ENCODE measurements around the gene GLS.
"Not testable (repeated sequence)": the region's sequence is repeated elsewhere in the genome, so short reads cannot be mapped to it uniquely, and the experiment has no call there.

GLS gene

DNA sequence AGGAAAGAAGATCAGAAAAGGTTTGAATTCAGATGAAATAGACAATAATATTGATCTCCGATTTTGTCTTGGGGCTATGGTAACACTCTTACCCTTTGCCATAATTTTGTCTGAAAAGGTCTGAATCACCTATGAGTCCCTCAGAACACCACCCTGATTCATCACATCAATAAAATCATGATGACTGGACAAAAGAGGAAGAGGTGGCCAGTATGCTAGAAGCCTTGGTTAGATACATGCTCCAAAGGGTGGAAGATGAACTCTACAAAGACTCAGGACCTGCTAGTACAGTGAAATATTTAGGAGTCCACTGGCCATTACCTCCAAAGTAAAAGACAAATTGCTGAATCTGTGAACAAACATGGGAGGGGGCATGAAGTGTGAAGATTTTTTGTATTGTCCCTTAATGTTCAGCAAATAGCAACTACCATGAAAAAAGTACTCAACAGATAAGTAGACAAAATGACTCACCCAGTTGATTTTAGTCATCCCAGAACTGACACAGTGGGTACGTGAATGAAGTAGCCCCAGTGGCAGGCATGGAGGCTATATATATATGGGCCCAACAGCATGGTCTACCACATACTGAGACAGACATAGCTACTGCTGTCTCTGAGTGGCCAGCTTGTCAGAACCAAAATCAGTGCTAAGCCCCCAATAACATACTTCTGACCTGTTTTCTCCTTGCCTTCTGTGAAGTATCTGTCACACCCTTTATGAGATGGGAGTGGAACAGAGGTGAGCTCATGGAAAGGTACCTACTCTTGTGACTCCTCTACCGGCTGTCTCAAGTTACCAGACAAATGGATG is 36.5 kb upstream of the GLS start:
- Histone ChIP-seq H3K4me3 (ENCODE audit: low read length) (no peak overlapping the region), H3K36me3 (ENCODE audit: insufficient read depth, low read depth, low read length) (no peaks in the 10 kb centered on the region), H3K27ac (ENCODE audit: low read length) (no peak overlapping the region), H3K27me3 (ENCODE audit: insufficient read depth, low read length) (no peaks in the 10 kb centered on the region), H3K9me3 (ENCODE audit: insufficient read depth, low read depth, low read length) (no peaks in the 10 kb centered on the region), H3K4me1 (ENCODE audit: insufficient read depth, low read length) (no peaks in the 10 kb centered on the region), H3K9ac (ENCODE audit: low read depth, low read length) (no peak overlapping the region)

DNA sequence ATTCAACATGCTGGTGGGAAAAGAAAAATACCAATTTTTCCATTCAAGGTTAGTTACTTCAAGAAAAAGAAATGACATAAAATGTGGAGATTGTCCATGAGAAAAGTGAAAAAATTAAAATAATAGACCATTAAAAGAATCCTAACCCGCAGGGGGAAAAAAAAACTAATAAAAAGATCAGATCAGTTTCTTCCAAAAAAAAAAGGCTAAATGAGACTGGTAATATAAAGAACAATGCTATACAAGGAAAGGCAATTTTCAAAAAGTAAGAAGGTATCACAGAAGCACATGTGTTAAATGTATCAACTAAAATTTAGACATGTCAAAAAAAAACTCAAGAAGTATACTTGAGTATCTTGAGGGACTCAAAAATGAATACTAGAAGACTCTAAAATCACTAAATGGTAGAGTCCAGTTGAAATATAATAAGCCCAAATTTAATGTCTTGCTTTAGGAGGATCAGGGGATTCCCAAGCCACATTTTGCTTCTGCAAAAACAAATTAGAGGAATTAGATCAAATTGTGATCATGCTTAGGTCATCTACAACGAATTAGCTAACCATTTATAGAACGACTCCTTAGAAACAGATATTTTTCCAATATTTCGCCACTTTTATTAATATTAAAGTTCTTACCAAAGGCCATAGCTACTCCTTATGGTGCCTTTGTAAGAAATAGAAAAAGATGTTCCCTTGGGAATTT is 35.8 kb upstream of the GLS start:
- Histone ChIP-seq H3K27ac (ENCODE audit: low read length) (no peak overlapping the region), H3K4me1 (ENCODE audit: insufficient read depth, low read length) (no peaks in the 10 kb centered on the region)

DNA sequence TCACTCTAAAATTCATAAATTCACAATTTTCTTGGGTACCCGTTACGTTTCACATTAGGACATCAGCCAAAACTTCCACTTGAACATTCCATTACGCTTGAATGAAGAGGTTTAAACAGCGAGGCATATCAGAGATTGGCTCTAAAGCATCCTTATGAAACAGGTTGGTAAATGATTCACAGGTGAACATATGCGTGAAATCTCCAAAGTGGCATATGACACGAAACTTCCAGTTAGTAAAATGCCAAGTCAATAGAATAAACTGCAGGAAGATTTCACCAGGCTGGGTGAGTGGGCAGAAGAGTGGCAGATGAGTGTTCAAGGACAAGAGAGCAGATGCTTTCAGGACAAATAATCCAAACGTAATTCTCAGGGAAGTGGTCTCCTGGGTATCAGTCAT is 33.9 kb upstream of the GLS start:
- no peaks in the 10 kb centered on the region for H3K36me3 ChIP-seq (ENCODE audit: insufficient read depth, low read depth, low read length)
- no peaks in the 10 kb centered on the region for H3K9me3 ChIP-seq (ENCODE audit: insufficient read depth, low read depth, low read length)
- no peaks in the 10 kb centered on the region for H3K27me3 ChIP-seq (ENCODE audit: insufficient read depth, low read length)
- no peak overlapping the region for H3K27ac ChIP-seq (ENCODE audit: low read length)
- no peak overlapping the region for H3K9ac ChIP-seq (ENCODE audit: low read depth, low read length)
- H3K4me1 ChIP-seq (ENCODE audit: insufficient read depth, low read length): no peaks in the 10 kb centered on the region
- H3K4me3 ChIP-seq (ENCODE audit: low read length): no peak overlapping the region

More for the DNA sequence above, 35.8 kb upstream of the GLS start:
- Histone ChIP-seq H3K9me3 (ENCODE audit: insufficient read depth, low read depth, low read length) (no peaks in the 10 kb centered on the region), H3K27me3 (ENCODE audit: insufficient read depth, low read length) (no peaks in the 10 kb centered on the region), H3K36me3 (ENCODE audit: insufficient read depth, low read depth, low read length) (no peaks in the 10 kb centered on the region), H3K9ac (ENCODE audit: low read depth, low read length) (no peak overlapping the region), H3K4me3 (ENCODE audit: low read length) (no peak overlapping the region)

DNA sequence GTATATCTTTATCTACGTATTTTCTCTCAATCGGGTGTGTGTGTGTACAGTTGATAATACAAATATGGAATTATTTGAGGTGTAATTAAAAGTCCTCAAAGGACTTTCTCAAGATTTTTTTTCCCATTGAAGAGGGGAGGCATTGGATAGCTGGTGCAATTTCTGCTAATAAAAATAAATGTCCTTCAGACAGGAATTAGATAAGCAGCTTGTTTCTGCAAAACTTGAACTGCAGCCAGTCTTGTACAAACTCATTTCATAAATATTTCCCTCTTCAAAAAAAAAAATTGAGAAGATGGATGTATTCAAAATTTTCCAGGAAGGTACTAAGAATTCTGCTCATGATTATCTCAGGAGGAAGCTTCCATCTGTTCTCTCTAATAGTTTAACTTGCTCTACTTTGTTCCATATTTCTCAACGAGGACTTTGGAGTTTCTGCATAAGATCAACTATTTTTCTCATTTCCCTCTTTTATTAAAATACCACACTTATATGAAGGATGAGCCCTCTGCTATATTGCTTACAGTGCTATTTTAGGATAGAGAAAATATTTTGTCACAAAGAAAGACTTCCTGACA is 33.0 kb upstream of the GLS start:
- Histone ChIP-seq H3K36me3 (ENCODE audit: insufficient read depth, low read depth, low read length) (no peaks in the 10 kb centered on the region), H3K9ac (ENCODE audit: low read depth, low read length) (no peak overlapping the region), H3K4me1 (ENCODE audit: insufficient read depth, low read length) (no peaks in the 10 kb centered on the region), H3K27me3 (ENCODE audit: insufficient read depth, low read length) (no peaks in the 10 kb centered on the region), H3K27ac (ENCODE audit: low read length) (no peak overlapping the region), H3K9me3 (ENCODE audit: insufficient read depth, low read depth, low read length) (no peaks in the 10 kb centered on the region), H3K4me3 (ENCODE audit: low read length) (no peak overlapping the region)

DNA sequence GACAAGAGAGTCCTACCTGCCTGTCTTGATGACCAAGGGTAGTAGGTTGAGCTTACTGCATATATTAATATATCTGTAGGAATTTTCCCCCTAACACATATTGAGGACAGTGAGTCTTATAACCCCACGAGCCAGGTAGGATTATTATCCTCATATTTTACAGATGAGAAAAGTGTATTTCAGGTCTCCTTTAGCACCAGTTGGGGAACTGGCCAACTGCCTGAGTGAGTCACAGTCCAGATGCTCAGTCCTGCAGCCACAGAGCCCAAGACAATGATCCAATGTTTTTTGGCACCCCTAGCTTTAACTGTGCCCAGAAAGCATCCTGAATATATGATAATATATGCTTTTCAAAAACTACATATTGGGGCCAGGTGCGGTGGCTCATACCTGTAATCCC is 30.8 kb upstream of the GLS start:
- no peaks in the 10 kb centered on the region for H3K4me1 ChIP-seq (ENCODE audit: insufficient read depth, low read length)
- no peak overlapping the region for H3K27ac ChIP-seq (ENCODE audit: low read length)
- H3K4me3 ChIP-seq (ENCODE audit: low read length): no peak overlapping the region
- no peaks in the 10 kb centered on the region for H3K27me3 ChIP-seq (ENCODE audit: insufficient read depth, low read length)
- H3K36me3 ChIP-seq (ENCODE audit: insufficient read depth, low read depth, low read length): no peaks in the 10 kb centered on the region
- no peaks in the 10 kb centered on the region for H3K9me3 ChIP-seq (ENCODE audit: insufficient read depth, low read depth, low read length)
- H3K9ac ChIP-seq (ENCODE audit: low read depth, low read length): no peak overlapping the region

DNA sequence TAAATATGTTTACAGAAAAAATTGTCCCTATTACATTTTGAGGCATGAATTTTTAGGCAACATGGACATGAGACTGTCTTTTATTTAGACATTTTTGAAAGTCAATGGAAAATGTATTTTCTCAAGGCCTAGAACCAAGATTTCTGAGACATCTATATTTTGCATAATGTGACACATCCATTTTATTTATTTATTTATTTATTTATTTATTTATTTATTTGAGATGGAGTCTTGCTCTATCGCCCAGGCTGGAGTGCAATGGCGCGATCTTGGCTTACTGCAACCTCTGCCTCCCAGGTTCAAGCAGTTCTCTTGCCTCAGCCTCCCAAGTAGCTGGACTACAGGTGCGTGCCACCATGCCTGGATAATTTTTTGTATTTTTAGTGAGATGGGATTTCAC is 27.6 kb upstream of the GLS start:
- not testable (repeated sequence) for H3K27me3 ChIP-seq (ENCODE audit: insufficient read depth, low read length); H3K27ac ChIP-seq (ENCODE audit: low read length); H3K9me3 ChIP-seq (ENCODE audit: insufficient read depth, low read depth, low read length); H3K4me3 ChIP-seq (ENCODE audit: low read length); H3K4me1 ChIP-seq (ENCODE audit: insufficient read depth, low read length); H3K36me3 ChIP-seq (ENCODE audit: insufficient read depth, low read depth, low read length); H3K9ac ChIP-seq (ENCODE audit: low read depth, low read length)

DNA sequence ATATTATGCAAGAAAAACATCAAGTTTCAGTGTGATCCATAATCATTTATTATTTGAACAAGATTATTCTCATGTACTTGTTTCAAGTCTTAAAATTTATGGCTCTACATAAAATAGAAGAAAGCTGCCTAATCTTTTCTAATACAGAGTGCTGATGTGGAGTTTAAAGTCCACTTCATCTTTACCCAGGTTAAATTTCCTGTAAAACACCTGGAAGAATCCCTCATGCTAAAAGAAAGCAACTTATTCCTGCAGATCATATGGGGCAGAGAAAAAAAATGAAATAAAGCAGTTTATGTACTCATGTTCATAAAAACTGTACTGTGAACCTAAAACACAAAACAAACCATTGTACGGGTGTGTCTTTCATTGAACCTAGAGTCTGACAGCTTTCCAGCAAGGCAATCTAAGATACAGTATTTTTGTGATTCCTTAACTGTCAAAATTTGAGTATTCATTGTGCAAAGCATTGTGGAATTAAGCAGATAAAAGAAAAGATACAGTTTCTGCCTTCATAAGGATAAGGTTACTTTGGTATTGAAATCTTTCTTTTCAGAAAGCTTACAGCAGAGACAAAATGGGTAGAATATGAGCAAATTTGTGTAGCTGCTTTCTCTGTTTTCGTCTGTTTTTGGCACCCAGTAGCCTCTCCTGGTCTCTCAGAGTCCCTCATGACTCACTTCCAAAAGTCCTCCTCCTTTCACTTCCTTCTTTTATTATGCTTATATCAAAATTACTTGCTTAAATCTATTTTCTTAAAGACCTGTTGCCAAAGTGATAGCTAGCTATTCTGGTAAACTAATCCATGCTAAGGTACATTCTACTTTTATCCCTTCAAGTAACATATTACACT is 26.9 kb upstream of the GLS start:
- Histone ChIP-seq H3K27ac (ENCODE audit: low read length) (no peak overlapping the region), H3K27me3 (ENCODE audit: insufficient read depth, low read length) (no peaks in the 10 kb centered on the region), H3K9me3 (ENCODE audit: insufficient read depth, low read depth, low read length) (no peaks in the 10 kb centered on the region), H3K36me3 (ENCODE audit: insufficient read depth, low read depth, low read length) (no peaks in the 10 kb centered on the region), H3K9ac (ENCODE audit: low read depth, low read length) (no peak overlapping the region), H3K4me1 (ENCODE audit: insufficient read depth, low read length) (0 out of 2 replicates have a peak, but pooled peaks cover 2% of the 10 kb centered on the region), H3K4me3 (ENCODE audit: low read length) (no peak overlapping the region)

DNA sequence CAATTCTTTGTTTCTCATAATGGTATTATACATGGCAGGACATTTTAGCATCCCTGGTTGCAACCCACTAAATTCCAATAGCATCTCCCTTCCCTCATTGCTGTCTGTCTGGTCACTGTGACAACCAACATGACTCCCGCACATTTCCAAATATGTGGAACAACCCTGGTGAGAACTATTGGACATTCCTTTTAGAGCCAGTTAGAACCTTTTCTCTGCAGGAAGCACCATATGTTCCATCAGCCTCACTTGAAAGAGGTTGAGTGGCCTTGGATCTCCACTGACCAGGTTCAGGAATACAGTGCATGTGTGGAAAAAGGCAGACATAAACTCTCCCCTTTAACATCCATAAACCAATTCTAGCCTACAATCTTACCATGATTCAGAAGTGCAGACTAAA is 25.9 kb upstream of the GLS start:
- Histone ChIP-seq H3K36me3 (ENCODE audit: insufficient read depth, low read depth, low read length) (no peaks in the 10 kb centered on the region), H3K27me3 (ENCODE audit: insufficient read depth, low read length) (no peaks in the 10 kb centered on the region), H3K9ac (ENCODE audit: low read depth, low read length) (no peak overlapping the region), H3K27ac (ENCODE audit: low read length) (no peak overlapping the region), H3K4me3 (ENCODE audit: low read length) (no peak overlapping the region), H3K9me3 (ENCODE audit: insufficient read depth, low read depth, low read length) (no peaks in the 10 kb centered on the region), H3K4me1 (ENCODE audit: insufficient read depth, low read length) (peaks cover 12% of the 10 kb centered on the region)

DNA sequence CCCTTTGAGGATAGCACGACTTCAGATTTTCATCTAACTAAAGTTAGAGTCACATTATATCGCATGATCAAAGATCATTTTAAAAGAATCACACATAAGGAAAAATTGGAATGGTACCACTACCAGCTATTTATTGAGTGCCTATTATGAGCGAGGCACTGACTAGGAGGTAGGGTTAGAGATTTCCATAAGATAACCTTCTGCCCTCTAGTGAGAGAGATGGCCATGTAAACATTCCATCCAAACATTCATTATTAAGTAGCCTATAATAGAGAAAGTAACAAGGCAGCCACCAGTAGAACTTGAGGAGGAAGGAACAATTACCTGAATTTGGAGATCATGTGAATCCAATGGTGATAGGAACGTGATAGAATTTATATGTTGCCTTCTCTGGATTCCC is 25.4 kb upstream of the GLS start:
- no peak overlapping the region for H3K27ac ChIP-seq (ENCODE audit: low read length)
- H3K9me3 ChIP-seq (ENCODE audit: insufficient read depth, low read depth, low read length): no peaks in the 10 kb centered on the region
- H3K4me1 ChIP-seq (ENCODE audit: insufficient read depth, low read length): peaks cover 17% of the 10 kb centered on the region
- no peaks in the 10 kb centered on the region for H3K27me3 ChIP-seq (ENCODE audit: insufficient read depth, low read length)
- no peak overlapping the region for H3K9ac ChIP-seq (ENCODE audit: low read depth, low read length)
- H3K4me3 ChIP-seq (ENCODE audit: low read length): no peak overlapping the region
- H3K36me3 ChIP-seq (ENCODE audit: insufficient read depth, low read depth, low read length): no peaks in the 10 kb centered on the region

DNA sequence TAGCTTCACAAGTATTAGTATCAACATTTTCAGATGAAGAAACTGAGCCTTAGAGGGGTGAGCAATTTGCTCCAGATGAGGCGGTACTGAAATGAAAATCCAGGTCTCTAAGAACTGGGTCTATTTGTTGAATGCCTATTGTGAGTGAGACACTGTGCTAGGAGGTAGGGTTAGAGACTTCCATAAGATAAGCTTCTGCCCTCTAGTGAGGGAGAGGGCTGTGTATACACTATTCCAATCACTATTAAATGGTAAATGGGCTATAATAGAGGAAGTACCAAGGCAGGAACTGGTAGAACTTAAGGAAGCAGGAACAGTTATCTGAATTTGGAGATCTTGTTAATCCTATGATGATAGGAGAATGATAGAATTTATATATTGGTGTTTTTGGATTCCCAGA is 23.6 kb upstream of the GLS start:
- Histone ChIP-seq H3K4me3 (ENCODE audit: low read length) (no peak overlapping the region), H3K4me1 (ENCODE audit: insufficient read depth, low read length) (peaks cover 26% of the 10 kb centered on the region), H3K27ac (ENCODE audit: low read length) (no peak overlapping the region), H3K27me3 (ENCODE audit: insufficient read depth, low read length) (no peaks in the 10 kb centered on the region), H3K9me3 (ENCODE audit: insufficient read depth, low read depth, low read length) (no peaks in the 10 kb centered on the region), H3K9ac (ENCODE audit: low read depth, low read length) (no peak overlapping the region), H3K36me3 (ENCODE audit: insufficient read depth, low read depth, low read length) (no peaks in the 10 kb centered on the region)

DNA sequence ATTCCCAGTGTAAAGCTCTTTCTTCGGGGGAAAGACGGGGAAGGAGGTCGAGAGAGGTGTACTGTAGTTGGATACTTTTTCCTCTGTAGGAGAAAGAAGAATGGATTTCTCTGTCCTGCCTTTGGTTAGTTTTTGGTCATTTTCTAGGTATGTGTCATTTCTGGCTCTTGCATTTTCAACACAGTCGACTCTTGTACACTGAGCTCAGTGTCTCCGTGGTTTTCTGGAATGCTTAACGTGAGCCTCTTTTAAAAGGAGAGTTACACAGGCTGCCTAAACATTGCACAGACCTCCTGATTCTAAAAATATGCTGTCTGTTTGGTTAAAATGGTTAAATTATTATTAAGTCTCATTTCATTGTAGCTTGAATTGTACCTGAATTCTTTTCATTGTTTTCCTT is 21.8 kb upstream of the GLS start:
- no peak overlapping the region for H3K27ac ChIP-seq (ENCODE audit: low read length)

More for the DNA sequence above, 21.8 kb upstream of the GLS start:
- Histone ChIP-seq H3K36me3 (ENCODE audit: insufficient read depth, low read depth, low read length) (no peaks in the 10 kb centered on the region), H3K4me1 (ENCODE audit: insufficient read depth, low read length) (peaks cover 26% of the 10 kb centered on the region), H3K9ac (ENCODE audit: low read depth, low read length) (0 out of 2 replicates have a peak overlapping the region, but pooled peaks have one; percentile 22), H3K27me3 (ENCODE audit: insufficient read depth, low read length) (no peaks in the 10 kb centered on the region), H3K9me3 (ENCODE audit: insufficient read depth, low read depth, low read length) (no peaks in the 10 kb centered on the region), H3K4me3 (ENCODE audit: low read length) (no peak overlapping the region)

Data from iPS-20b (cell line).